Hepatocyte (in vitro differentiated cells): ENCODE data around the gene GNL1. TPM values are rescaled to one million over a fixed set of nuclear protein-coding genes. Genes with fewer than 3 reads are reported as not detected.
"Not testable (repeated sequence)": the region's sequence is repeated elsewhere in the genome, so short reads cannot be mapped to it uniquely, and the experiment has no call there.

Experiments used
- DNase-seq: peaks from one replicate; pipeline ENCODE4 v3.0.0-alpha.2; 2016; ENCODE audit warnings: low spot score
- H2AFZ ChIP-seq: fragments of 200-600 bp; sonication (generic); 2 replicates; pipeline ENCODE4 v1.6.0; 2016; ENCODE audit warnings: antibody characterized with exemption, mild to moderate bottlenecking
- H3K27ac ChIP-seq: fragments of 200-600 bp; sonication (generic); 2 replicates; pipeline ENCODE4 v1.5.1; 2016; ENCODE audit warnings: mild to moderate bottlenecking
- H3K27me3 ChIP-seq: fragments of 200-600 bp; sonication (generic); 2 replicates; pipeline ENCODE4 v1.6.1; 2016
- H3K36me3 ChIP-seq: fragments of 200-600 bp; sonication (generic); replicated peaks from 2 replicates; pipeline ENCODE4 v1.5.1; 2016; ENCODE audit warnings: low read depth; ENCODE audit not compliant: insufficient read depth
- H3K4me1 ChIP-seq: fragments of 200-600 bp; sonication (generic); 2 replicates; pipeline ENCODE4 v1.5.1; 2016; ENCODE audit warnings: mild to moderate bottlenecking, moderate library complexity; ENCODE audit not compliant: insufficient read depth
- H3K4me2 ChIP-seq: fragments of 200-600 bp; sonication (generic); 2 replicates; pipeline ENCODE4 v1.6.0; 2016
- H3K4me3 ChIP-seq: fragments of 200-600 bp; sonication (generic); 2 replicates; pipeline ENCODE4 v1.5.1; 2016; ENCODE audit warnings: mild to moderate bottlenecking
- H3K79me2 ChIP-seq: fragments of 200-600 bp; sonication (generic); 2 replicates; pipeline ENCODE4 v1.6.0; 2017; ENCODE audit warnings: mild to moderate bottlenecking
- H3K9me2 ChIP-seq: fragments of 200-600 bp; sonication (generic); replicated peaks from 2 replicates; pipeline ENCODE4 v1.6.0; 2017; ENCODE audit warnings: mild to moderate bottlenecking; ENCODE audit not compliant: insufficient read depth
- H3K9me3 ChIP-seq: fragments of 200-600 bp; sonication (generic); 2 replicates; pipeline ENCODE4 v1.5.1; 2016; ENCODE audit warnings: low read depth, mild to moderate bottlenecking
- H4K20me1 ChIP-seq: fragments of 200-600 bp; sonication (generic); 2 replicates; pipeline ENCODE4 v1.6.0; 2016; ENCODE audit warnings: mild to moderate bottlenecking; ENCODE audit not compliant: insufficient read depth, poor library complexity, severe bottlenecking
- CTCF ChIP-seq: fragments of 200-600 bp; sonication (generic); IDR thresholded peaks from 2 replicates; pipeline ENCODE4 v1.5.1; 2016; ENCODE audit warnings: antibody characterized with exemption, mild to moderate bottlenecking; ENCODE audit not compliant: poor library complexity
- EZH2 ChIP-seq: fragments of 200-600 bp; sonication (generic); IDR thresholded peaks from 2 replicates; pipeline ENCODE4 v1.6.1; 2016; ENCODE audit warnings: antibody characterized with exemption, mild to moderate bottlenecking, borderline replicate concordance
- EZH2phosphoT487 ChIP-seq: fragments of 200-600 bp; sonication (generic); IDR thresholded peaks from one replicate; pipeline ENCODE4 v1.6.1; 2018; ENCODE audit warnings: antibody characterized with exemption, mild to moderate bottlenecking, low read depth, moderate library complexity; ENCODE audit not compliant: unreplicated experiment, severe bottlenecking
- WGBS: methylation state at CpG from one replicate; pipeline ENCODE4 v1.1.6; 2016; ENCODE audit warnings: low lambda C conversion rate; ENCODE audit errors: missing lambda C conversion rate; 5-methylcytosine and 5-hydroxymethylcytosine counted together
- polyA plus RNA-seq: library from polyadenylated mRNA; unstranded; fragments of >200 nt; fragmentation: Nextera tagmentation; extraction: Ambion mirVana; gene quantifications from 2 replicates; pipeline ENCODE4 v1.2.1, GENCODE V29; 2016
- total RNA-seq: library from RNA; depleted of rRNA; stranded (reverse); fragments of >200 nt; gene quantifications from 2 replicates; pipeline ENCODE4 v1.2.3, GENCODE V29; 2014

GNL1 gene
- total and polyA plus RNA-seq, 2 experiments from 2014 or later = 29.5 to 81.1 TPM

DNA sequence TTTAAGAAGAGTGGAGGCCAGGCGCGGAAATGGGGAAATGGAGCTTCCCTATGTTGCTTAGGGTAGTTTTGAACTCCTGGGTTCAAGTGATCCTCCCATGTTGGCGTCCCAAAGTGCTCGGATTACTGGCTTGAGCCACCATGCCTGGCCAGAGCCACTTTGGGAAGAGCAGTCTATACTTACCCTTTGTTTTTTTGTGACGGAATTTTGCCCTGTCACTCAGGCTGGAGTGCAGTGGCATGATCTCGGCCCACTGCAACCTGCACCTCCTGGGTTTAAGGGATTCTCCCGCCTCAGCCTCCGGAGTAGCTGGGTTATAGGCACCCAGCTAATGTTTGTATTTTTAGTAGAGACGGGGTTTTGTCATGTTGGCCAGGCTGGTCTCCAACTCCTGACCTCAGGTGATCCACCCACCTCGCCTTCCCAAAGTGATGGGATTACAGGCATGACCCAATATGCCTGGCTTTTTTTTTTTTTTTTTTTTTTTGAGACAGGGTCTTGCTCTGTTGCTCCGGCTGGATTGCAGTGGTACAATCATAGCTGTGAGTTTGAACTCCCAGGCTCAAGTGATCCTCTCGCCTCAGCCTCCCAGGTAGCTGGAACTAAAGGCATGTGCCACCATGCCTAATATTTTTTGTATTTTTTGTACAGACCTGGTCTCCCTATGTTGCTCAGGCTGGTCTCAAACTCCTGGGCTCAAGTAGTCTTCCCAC lies 42.8 kb upstream of the GNL1 start:
- 94% methylated on average over 12 of the region's 12 CpGs for WGBS
- TF ChIP-seq EZH2 (no peak), EZH2phosphoT487 (no peak), CTCF (no peak)
- Histone ChIP-seq H3K36me3 (no peaks in the 10 kb centered on the region), H4K20me1 (peaks cover 11% of the 10 kb centered on the region), H3K9me3 (no peaks in the 10 kb centered on the region), H3K9me2 (no peaks in the 10 kb centered on the region), H3K27ac (no peak overlapping the region), H2AFZ (no peak overlapping the region), H3K27me3 (no peaks in the 10 kb centered on the region), H3K4me2 (no peak overlapping the region), H3K4me1 (no peaks in the 10 kb centered on the region), H3K4me3 (no peak overlapping the region), H3K79me2 (no peaks in the 10 kb centered on the region)
- no peak for DNase-seq

- H3K4me2 ChIP-seq, H3K27me3 ChIP-seq, H3K9me2 ChIP-seq, H3K4me3 ChIP-seq, H2AFZ ChIP-seq, H3K4me1 ChIP-seq, H4K20me1 ChIP-seq, H3K79me2 ChIP-seq, H3K36me3 ChIP-seq, H3K9me3 ChIP-seq: not testable (repeated sequence)
- 83% methylated on average over 14 of the region's 15 CpGs for WGBS
- TF ChIP-seq CTCF = peak; percentile 65
- peak; percentile 85 for DNase-seq
- H3K27ac ChIP-seq = peak overlapping the region; percentile 8
Measured at GRCh38 chr6:30597315-30598144, 41.2 kb upstream of the GNL1 start.

DNA sequence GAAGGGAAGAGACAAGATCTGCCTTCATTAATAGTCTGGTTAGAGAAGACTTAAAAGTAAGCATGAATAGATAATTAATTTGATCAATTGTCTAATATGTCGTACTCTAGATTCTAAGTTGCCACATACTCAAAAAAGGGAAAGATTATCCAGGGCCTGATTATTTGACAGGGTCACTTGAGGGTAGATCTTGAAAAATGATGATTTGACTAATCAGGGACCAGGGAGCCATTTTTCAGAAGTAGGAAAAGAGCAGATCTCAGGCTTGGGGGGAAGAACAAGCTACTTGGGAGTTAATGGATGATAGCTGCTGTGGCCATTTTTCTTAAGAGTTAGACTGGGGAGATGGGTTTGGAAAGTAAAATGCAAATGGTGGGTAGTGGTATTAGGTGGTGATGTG lies 36.0 kb upstream of the GNL1 start:
- H3K79me2 ChIP-seq = peaks cover 9% of the 10 kb centered on the region
- no peak overlapping the region for H3K4me3 ChIP-seq
- no peaks in the 10 kb centered on the region for H4K20me1 ChIP-seq
- TF ChIP-seq CTCF (no peak), EZH2phosphoT487 (no peak), EZH2 (no peak)
- no peak overlapping the region for H3K27ac ChIP-seq
- no peaks in the 10 kb centered on the region for H3K9me2 ChIP-seq
- H3K27me3 ChIP-seq = no peaks in the 10 kb centered on the region
- H3K4me1 ChIP-seq = no peaks in the 10 kb centered on the region
- no peaks in the 10 kb centered on the region for H3K9me3 ChIP-seq
- no peak overlapping the region for H2AFZ ChIP-seq
- no peak overlapping the region for H3K4me2 ChIP-seq
- no peaks in the 10 kb centered on the region for H3K36me3 ChIP-seq
- no peak for DNase-seq
- 100% methylated on average over 1 of the region's 1 CpG for WGBS
